NCI-H345 (cell line): Measurements from ENCODE around the gene PPARGC1A.
A peak's percentile ranks its signal among the peaks of the same experiment; 100 is the strongest.

Source experiments
- DNase-seq: peaks from one replicate; lab custom pipeline; 2025; lab: John Stamatoyannopoulos, UW

Gene PPARGC1A

GRCh38 chr4:23844961-23845360 is 44.9 kb downstream of the PPARGC1A start:
- no peak for DNase-seq

DNA sequence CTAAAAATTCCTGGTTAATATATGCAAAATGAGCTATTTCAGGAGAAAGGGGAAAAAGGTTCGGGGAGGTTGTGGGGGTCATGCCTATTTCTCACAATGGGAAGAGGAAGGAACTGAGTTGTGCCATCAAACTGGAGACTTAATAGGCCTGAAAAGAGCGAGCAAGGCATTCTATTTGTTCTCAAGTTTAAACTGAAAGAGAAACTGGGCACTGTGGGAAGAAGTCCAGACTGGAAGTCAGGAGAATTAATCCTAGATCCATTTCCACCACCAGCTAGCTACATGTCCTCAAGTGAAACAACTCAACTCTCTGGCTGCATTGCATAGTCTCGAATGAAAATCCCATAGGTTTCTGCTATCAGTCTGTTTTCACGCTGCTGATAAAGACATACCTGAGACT is 50.6 kb downstream of the PPARGC1A start:
- DNase-seq: no peak

- DNase-seq: no peak
These were observed 51.2 kb downstream of the PPARGC1A start for GRCh38 chr4:23838607-23839006.

DNA sequence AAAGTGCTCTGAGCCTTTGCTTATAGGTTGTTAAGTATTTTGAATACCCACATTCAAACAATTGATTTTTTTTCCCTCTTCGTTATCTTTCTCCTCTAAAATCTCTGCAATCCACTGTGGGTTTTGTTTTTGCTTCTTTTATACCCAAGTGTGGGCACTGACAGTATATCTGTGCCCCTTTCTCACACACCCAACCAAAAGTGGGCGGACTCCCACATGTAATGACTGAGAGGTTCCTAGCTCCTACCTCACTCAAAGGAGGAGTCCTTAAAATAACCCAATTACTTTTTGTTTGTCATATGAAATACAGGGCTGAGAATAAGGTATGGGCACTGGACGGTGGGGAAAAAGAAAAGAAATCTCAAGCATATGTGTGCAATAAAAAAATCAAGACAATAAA is 51.7 kb downstream of the PPARGC1A start:
- DNase-seq: no peak

DNA sequence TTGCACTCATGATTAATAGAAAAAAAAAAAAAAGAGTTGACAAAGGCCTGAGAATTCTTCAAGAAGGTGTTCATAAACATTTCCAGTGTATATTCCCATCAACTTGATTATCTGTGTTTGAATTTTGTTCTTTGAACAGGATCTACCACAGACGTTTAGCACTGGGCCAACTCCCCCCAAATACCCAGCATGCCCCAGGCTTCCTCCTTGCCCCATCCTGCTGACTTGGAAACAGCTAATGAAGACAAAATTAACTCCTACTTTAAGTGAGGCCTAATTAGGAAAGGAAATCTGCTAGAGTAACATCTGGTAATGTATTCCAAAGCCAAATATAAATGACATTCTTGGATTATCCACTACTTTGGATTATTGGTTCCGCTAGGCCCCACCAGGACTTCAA is 52.5 kb downstream of the PPARGC1A start:
- no peak for DNase-seq

DNA sequence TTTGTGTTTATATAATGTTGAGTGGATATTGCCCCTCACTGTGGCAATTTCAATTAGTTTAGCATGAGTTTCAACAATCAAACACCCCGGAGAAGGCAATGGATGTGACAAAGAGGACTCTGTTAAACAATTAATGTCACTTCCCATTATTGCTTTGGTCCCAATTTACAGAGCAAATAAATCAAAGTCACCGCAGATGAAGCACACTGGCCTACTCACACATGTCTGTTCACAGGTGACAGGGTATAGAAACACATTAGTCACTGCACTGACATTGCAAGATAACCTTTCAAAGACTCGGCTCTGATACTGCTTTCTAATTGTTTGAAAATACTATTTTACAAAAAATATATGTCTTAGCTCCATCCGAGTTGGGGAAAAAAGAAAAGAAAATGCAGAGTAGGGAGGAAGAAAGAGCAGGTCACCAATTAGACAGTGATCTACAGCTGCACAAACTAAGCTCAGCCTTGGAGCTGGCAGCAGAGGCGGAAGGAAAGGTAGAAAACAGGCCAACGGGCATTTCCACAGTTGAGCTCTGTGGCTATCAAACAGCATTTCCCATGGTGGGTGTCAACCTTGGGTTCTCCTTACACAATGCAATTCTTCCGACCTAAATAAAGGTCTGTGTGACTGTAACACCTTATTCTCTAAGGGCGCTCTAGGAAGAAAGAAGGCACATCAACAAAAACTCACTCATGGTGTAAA is 53.9 kb downstream of the PPARGC1A start:
- DNase-seq: no peak

DNA sequence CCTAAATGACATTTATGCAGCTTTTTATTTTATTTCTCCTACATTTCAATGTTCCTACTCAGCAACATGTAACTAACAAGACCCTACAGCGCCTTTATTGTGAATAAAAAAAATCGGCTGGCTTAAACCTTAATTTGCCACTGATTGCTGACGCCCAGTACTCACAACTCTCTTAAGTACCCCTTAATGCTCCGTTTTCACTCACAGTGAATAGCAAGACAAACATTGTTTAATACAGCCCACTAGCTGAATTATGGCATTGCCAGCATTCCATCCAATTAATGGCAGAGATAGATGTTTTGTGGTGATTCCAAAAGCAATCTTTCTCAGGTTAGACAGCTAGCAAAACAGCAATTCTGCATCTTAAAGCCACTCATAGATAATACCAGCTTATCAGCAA is 61.1 kb downstream of the PPARGC1A start:
- no peak for DNase-seq

DNA sequence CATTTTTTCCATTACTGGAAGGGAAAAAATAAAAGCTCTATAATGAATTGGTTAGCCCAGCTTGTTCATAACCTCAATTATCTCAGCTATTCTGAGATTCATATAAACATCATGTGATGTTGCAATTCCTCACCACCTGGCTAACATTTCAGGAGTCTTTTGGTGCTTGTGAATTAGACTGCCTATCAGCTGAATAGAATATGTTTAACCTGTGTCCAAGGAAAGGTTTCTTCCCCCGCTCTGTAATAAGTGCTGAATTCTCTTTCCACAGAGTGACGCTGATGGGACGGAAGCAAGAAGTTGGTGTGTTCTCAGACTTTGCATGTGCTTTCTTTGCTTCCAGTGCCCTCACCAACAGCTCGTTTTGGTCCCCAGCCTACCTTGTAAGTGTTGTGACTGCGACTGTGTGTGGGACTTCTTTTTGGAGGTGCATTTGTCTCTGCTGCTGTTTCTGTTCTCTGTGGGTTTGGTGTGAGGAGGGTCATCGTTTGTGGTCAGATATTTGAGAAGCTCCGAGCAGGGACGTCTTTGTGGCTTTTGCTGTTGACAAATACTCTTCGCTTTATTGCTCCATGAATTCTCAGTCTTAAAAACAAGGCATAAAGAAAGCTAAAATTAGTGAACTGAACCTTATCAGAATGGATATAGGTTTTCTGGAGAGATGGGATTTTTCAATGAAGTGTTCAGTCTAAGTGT is 61.7 kb downstream of the PPARGC1A start:
- DNase-seq: no peak

- no peak for DNase-seq
These were observed 67.7 kb downstream of the PPARGC1A start for GRCh38 chr4:23822181-23822580.

DNA sequence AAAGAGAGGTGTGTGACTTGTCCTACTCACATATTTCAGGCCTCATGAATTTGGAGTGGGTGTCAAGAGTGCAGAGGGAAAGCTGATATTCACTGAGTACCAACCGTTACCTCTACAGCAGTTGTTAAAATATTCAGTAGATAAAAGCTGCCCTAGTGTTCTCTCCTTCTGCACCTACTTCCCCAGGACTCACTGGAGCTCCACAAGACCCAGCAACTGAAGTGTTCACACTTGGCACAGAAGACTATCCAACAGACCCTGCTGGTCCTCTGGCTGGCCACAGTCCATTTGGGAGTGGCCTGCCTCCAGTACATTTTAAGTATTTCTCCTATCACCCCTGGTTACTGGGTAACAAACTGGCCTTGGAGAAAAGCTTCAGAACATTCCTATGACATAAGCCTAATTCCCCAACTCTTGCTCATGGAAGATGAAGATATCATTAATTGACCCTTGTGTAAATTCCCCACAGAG is 70.8 kb downstream of the PPARGC1A start:
- DNase-seq: peak; percentile 53

DNA sequence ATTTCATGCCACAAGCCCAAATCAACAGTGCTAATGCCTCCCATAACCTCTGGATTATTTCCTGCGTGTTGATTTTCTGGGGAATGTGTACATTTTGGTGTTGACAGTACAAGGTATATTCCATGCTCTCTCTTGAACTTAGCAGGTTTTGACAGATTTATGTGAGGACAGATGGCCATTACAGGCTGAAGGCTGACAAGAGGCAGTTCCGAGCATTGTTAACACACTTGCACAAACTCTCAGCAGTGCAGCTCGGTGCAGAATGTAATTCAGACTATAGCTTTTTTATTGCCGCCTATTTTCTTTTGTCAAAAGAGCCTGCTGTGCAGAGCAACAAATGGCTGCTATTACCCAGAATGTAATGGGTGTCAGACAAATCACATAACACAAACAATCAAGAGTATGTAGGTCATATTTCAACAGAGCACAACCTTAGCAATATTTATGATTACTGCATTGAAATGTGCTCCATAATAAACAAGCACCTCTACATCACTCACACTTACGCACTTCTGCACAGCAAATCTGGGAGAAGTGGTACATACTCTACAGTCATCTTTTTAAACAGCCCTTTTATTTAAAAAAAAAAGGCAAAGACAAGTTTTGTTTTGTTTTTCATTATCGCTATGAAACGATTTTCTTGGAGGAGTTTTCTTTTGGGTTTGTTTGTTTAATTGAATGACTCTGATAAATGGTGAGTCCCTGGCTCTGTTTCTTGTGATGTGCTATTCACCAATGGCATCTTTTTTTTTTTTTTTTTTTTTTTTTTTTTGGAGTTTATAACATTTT is 71.6 kb downstream of the PPARGC1A start:
- peak; percentile 81 for DNase-seq

GRCh38 chr4:23814996-23815660 is 74.7 kb downstream of the PPARGC1A start:
- no peak for DNase-seq

- no peak for DNase-seq
These were observed 75.3 kb downstream of the PPARGC1A start for GRCh38 chr4:23814587-23814986.

DNA sequence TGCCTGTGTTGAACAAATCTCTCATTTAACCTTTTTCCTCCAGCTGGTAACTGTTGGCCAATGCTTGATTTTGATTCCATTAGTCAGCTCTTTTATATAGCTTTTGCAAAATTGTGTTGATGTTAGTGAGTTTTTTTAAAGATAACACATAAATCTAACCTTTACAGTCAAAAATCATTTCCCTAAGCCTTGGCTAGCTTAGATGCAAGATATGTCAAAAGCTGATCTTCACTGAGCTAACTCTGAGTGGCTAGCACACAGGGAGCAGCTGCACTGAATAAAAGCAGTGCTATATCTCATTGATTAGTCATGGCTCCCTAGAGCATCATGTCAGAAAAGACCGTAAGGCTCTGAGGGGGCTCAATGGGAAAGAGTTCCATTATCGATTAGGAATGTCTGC is 78.7 kb downstream of the PPARGC1A start:
- no peak for DNase-seq

- no peak for DNase-seq
These were observed 84.4 kb downstream of the PPARGC1A start for GRCh38 chr4:23805450-23805851.

DNA sequence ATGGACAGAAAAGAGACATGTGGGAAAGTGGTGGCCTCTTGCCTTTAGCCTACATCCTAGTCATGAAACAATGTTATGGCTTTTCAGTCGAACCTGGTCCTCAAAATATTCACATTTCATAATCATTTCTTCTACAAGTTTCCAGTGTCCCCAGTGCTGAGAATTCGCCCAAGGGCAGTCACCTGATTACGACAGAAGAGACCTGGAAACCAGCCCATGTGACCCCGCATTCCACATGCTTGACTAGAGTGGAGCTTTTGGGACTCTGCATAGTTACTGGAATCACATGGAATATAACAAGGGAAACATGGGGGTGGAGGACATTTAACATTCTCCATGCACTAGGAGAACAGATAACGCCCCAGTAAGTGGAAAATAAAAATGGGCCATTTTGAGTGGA is 100.1 kb downstream of the PPARGC1A start:
- DNase-seq: no peak

DNA sequence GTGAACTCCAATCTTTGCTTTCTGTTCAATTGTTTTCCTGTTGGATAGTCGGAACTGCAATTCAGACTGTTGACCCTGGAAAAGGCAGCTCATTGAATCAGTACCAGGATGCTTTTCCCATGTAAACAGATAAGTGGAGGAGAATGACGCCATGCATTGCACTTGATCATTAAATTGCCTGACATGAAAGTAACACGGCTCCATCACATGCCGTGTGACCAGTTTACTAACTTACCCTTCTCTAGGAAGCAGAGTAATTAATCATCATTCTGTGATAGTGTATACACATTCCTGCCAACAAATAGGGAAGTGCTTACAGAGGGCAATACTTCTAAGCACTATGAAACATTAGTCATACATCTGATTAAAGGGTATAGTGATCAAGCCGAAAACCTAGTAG is 101.4 kb downstream of the PPARGC1A start:
- DNase-seq: no peak

- DNase-seq: no peak
These were observed 101.8 kb downstream of the PPARGC1A start for GRCh38 chr4:23788027-23788426.

GRCh38 chr4:23782778-23783437 is 106.9 kb downstream of the PPARGC1A start:
- no peak for DNase-seq

DNA sequence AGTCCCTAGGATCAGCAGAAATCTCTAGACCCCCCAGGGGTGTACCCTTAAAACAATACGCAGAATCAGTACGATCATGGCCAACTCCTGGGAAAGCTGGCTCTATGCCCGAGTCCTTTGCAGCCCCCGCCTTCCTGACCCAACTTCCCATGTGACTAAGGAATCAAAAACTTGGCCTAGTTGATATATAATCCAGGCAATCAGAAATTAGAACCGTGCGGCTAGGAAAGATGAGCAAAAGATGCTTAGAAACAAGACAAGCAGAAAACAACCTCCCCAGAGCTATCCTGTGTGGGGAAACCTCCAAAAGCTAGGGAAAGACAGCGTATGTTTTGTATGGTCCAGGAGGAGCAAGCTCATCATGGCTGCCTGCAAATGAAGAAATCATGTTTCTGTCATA is 110.0 kb downstream of the PPARGC1A start:
- DNase-seq: no peak

DNA sequence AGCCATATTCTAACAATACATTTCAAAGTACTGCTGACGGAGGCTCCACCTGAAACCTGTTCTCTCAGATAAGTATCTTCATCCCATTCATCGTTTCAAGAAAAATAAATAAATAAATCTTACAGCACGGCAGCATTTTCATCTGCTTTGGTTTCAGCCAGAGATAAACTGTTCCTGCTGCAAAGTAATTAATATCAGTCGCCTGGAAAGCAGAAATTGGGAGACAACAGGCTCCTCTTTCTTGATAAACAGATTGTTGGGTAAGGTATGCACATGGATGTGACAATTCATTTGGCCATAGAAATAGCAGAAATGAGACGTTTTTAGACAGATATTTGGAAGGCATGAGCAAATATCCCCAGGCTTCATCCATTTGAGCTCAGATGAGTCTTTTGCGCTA is 110.4 kb downstream of the PPARGC1A start:
- no peak for DNase-seq

DNA sequence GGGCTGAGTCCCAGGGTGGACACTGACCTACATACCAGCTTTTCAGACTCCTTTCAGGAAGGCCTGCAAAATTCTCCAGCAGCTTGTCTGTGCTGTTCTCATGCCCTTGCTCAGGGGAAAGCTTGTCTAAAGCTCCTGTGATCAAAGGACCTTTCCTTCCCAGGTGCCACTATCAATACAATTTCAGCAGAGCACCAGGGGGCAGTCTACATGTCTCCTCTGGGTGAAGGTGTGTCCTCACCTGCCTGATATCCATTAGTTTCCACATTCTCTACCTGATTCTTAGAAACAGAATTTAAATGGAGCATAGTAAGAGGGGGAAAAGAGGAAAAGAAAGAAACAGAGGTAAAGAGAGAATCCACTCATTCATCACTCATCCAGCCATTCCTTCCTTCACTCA is 114.2 kb downstream of the PPARGC1A start:
- DNase-seq: no peak
